Mesenchymal stem cell (in vitro differentiated cells and primary cell): Measurements from ENCODE around the gene NAA60.

ENCODE experiments used
- DNase-seq: peaks from one replicate; pipeline ENCODE4 v3.0.0-alpha.2; 2013
- H2AFZ ChIP-seq: one replicate; pipeline ENCODE4 v1.6.1; 2013; ENCODE audit warnings: low read depth, mild to moderate bottlenecking, control low read depth, inconsistent platforms, low read length, moderate library complexity
- H2AK5ac ChIP-seq: 2 replicates; pipeline ENCODE4 v1.6.1; 2013; ENCODE audit warnings: low read length, moderate library complexity, mild to moderate bottlenecking, inconsistent platforms; ENCODE audit not compliant: severe bottlenecking
- H2BK120ac ChIP-seq: one replicate; pipeline ENCODE4 v1.6.1; 2013; ENCODE audit warnings: low read depth, mild to moderate bottlenecking, inconsistent platforms, low read length, moderate library complexity
- H2BK12ac ChIP-seq, 2 experiments: one replicate each; pipeline ENCODE4 v1.6.1; 2013; ENCODE audit warnings: inconsistent platforms in 2 of 2, low read length in 2 of 2, mild to moderate bottlenecking in 2 of 2, moderate library complexity in 2 of 2, control low read depth in 1 of 2
- H2BK15ac ChIP-seq: one replicate; pipeline ENCODE4 v1.6.1; 2013; ENCODE audit warnings: mild to moderate bottlenecking, low read depth, inconsistent platforms; ENCODE audit not compliant: poor library complexity, severe bottlenecking
- H2BK5ac ChIP-seq: 2 replicates; pipeline ENCODE4 v1.6.1; 2013; ENCODE audit warnings: low read depth, mild to moderate bottlenecking, low read length, control low read depth, inconsistent platforms; ENCODE audit not compliant: poor library complexity, severe bottlenecking
- H3K14ac ChIP-seq, 2 experiments: one replicate each; pipeline ENCODE4 v1.6.1; 2013; ENCODE audit warnings: inconsistent platforms in 2 of 2, low read length in 2 of 2, control low read depth in 1 of 2, mild to moderate bottlenecking in 1 of 2, moderate library complexity in 1 of 2
- H3K18ac ChIP-seq, 2 experiments: one replicate each; pipeline ENCODE4 v1.6.1; 2013; ENCODE audit warnings: inconsistent platforms in 2 of 2, low read length in 2 of 2, control low read depth in 1 of 2, low read depth in 1 of 2, mild to moderate bottlenecking in 1 of 2
- H3K23ac ChIP-seq, 2 experiments: one replicate each; pipeline ENCODE4 v1.6.1; 2013; ENCODE audit warnings: inconsistent platforms in 2 of 2, low read length in 2 of 2, mild to moderate bottlenecking in 2 of 2, moderate library complexity in 2 of 2, control low read depth in 1 of 2
- H3K27ac ChIP-seq: 2 replicates; pipeline ENCODE4 v1.5.1; 2013; ENCODE audit warnings: mild to moderate bottlenecking, moderate library complexity, low read length, control low read depth, inconsistent platforms; ENCODE audit not compliant: poor library complexity, severe bottlenecking
- H3K27me3 ChIP-seq, 2 experiments: 2 replicates each; pipeline versions ENCODE4 v1.6.1 to v1.7.0; 2013; ENCODE audit warnings: low read length in 2 of 2, mild to moderate bottlenecking in 2 of 2, moderate library complexity in 2 of 2, control low read depth in 1 of 2, inconsistent platforms in 1 of 2; ENCODE audit not compliant: control insufficient read depth in 1 of 2, insufficient read depth in 1 of 2
- H3K36me3 ChIP-seq, 2 experiments: 2 replicates each; pipeline versions ENCODE4 v1.6.1 to v1.7.0; 2013; ENCODE audit warnings: low read length in 2 of 2, control low read depth in 1 of 2, inconsistent platforms in 1 of 2, low read depth in 1 of 2, mild to moderate bottlenecking in 1 of 2; ENCODE audit not compliant: insufficient read depth in 2 of 2, control insufficient read depth in 1 of 2
- H3K4ac ChIP-seq, 2 experiments: one replicate each; pipeline ENCODE4 v1.6.1; 2013; ENCODE audit warnings: inconsistent platforms in 2 of 2, low read length in 2 of 2, mild to moderate bottlenecking in 2 of 2, moderate library complexity in 2 of 2, control low read depth in 1 of 2, low read depth in 1 of 2
- H3K4me1 ChIP-seq: 2 replicates; pipeline ENCODE4 v1.6.1; 2013; ENCODE audit warnings: low read depth, low read length, control low read depth; ENCODE audit not compliant: control insufficient read depth, insufficient read depth
- H3K4me2 ChIP-seq: 2 replicates; pipeline ENCODE4 v1.6.1; 2013; ENCODE audit warnings: low read length, mild to moderate bottlenecking, inconsistent platforms; ENCODE audit not compliant: poor library complexity, severe bottlenecking
- H3K4me3 ChIP-seq, 2 experiments: 2 replicates each; pipeline versions ENCODE4 v1.5.1 to v1.7.0; 2013; ENCODE audit warnings: low read length in 2 of 2, mild to moderate bottlenecking in 2 of 2, control low read depth in 1 of 2, low read depth in 1 of 2; ENCODE audit not compliant: insufficient read depth in 1 of 2
- H3K79me1 ChIP-seq: replicated peaks from 2 replicates; pipeline ENCODE4 v1.6.1; 2013; ENCODE audit warnings: mild to moderate bottlenecking, control low read depth, low read length, inconsistent platforms; ENCODE audit not compliant: poor library complexity, severe bottlenecking
- H3K9ac ChIP-seq: 2 replicates; pipeline ENCODE4 v1.7.0; 2013; ENCODE audit warnings: mild to moderate bottlenecking, low read length, moderate library complexity
- H3K9me3 ChIP-seq: 2 replicates; pipeline ENCODE4 v1.7.0; 2013; ENCODE audit warnings: mild to moderate bottlenecking, low read length; ENCODE audit not compliant: control insufficient read depth
- H4K8ac ChIP-seq: one replicate; pipeline ENCODE4 v1.6.1; 2013; ENCODE audit warnings: inconsistent platforms, mild to moderate bottlenecking, low read length, moderate library complexity
- H4K91ac ChIP-seq: one replicate; pipeline ENCODE4 v1.6.1; 2013; ENCODE audit warnings: mild to moderate bottlenecking, low read length, inconsistent platforms
- WGBS: methylation state at CpG from one replicate; pipeline ENCODE4 v1.1.7; 2013; ENCODE audit warnings: mixed read lengths; 5-methylcytosine and 5-hydroxymethylcytosine counted together

The NAA60 gene

GRCh38 chr16:3434373-3434772 is 9.1 kb upstream of the NAA60 start:
- H4K91ac ChIP-seq = no peak overlapping the region
- no peak overlapping the region for H3K9ac ChIP-seq
- peaks cover 17% of the 10 kb centered on the region for H3K9me3 ChIP-seq
- H3K4me1 ChIP-seq = no peaks in the 10 kb centered on the region
- H3K23ac ChIP-seq = no peak overlapping the region
- H3K4me2 ChIP-seq = no peak overlapping the region
- H3K79me1 ChIP-seq = peaks cover 11% of the 10 kb centered on the region
- no peak overlapping the region for H3K18ac ChIP-seq
- H3K36me3 ChIP-seq = peaks cover 16 to 50% of the 10 kb centered on the region in 2 experiments
- H2BK15ac ChIP-seq = no peak overlapping the region
- no peak overlapping the region for H2BK5ac ChIP-seq
- H3K4ac ChIP-seq = no peak overlapping the region
- H3K27me3 ChIP-seq = no peaks in the 10 kb centered on the region
- H2AK5ac ChIP-seq = no peak overlapping the region
- no peak overlapping the region for H2BK120ac ChIP-seq
- no peak overlapping the region for H3K4me3 ChIP-seq
- H2AFZ ChIP-seq = no peak overlapping the region
- H3K14ac ChIP-seq = no peak overlapping the region
- H2BK12ac ChIP-seq = no peak overlapping the region
- H3K27ac ChIP-seq = no peak overlapping the region
- H4K8ac ChIP-seq = no peak overlapping the region
- no peak for DNase-seq

- Histone ChIP-seq H2AK5ac (no peak overlapping the region), H3K36me3 (peaks cover 9 to 38% of the 10 kb centered on the region in 2 experiments), H3K4me1 (peaks cover 1% of the 10 kb centered on the region), H3K79me1 (peaks cover 5% of the 10 kb centered on the region), H3K9ac (no peak overlapping the region), H2BK5ac (no peak overlapping the region), H2BK120ac (no peak overlapping the region), H3K23ac (no peak overlapping the region), H4K91ac (no peak overlapping the region), H2AFZ (no peak overlapping the region), H3K4ac (no peak overlapping the region), H3K27ac (no peak overlapping the region), H2BK15ac (no peak overlapping the region), H4K8ac (no peak overlapping the region), H3K14ac (no peak overlapping the region), H3K9me3 (peaks cover 19% of the 10 kb centered on the region), H2BK12ac (no peak overlapping the region), H3K18ac (no peak overlapping the region), H3K4me3 (no peak overlapping the region), H3K27me3 (no peaks in the 10 kb centered on the region), H3K4me2 (no peak overlapping the region)
- WGBS = 95% methylated on average over 3 of the region's 4 CpGs
- no peak for DNase-seq
Observed at GRCh38 chr16:3439637-3440036, 3.8 kb upstream of the NAA60 start.

GRCh38 chr16:3444032-3444388 is 530 bp downstream of the NAA60 start:
- no peaks in the 10 kb centered on the region for H3K27me3 ChIP-seq
- no peak overlapping the region for H3K14ac ChIP-seq
- H2AFZ ChIP-seq = no peak overlapping the region
- H3K4me2 ChIP-seq = no peak overlapping the region
- peak; percentile 88 for DNase-seq
- H4K8ac ChIP-seq = no peak overlapping the region
- H2BK5ac ChIP-seq = no peak overlapping the region
- no peak overlapping the region for H3K23ac ChIP-seq
- peak overlapping the region in 1 of 2 experiments; percentile 25 for H3K18ac ChIP-seq
- peak overlapping the region; percentile 36 for H3K27ac ChIP-seq
- H3K79me1 ChIP-seq = peaks cover 5% of the 10 kb centered on the region
- 30% methylated on average over 5 of the region's 10 CpGs for WGBS
- H2BK120ac ChIP-seq = no peak overlapping the region
- H3K4me1 ChIP-seq = peaks cover 1% of the 10 kb centered on the region
- H3K9ac ChIP-seq = peak overlapping the region; percentile 100
- H2BK12ac ChIP-seq = no peak overlapping the region
- H4K91ac ChIP-seq = no peak overlapping the region
- H2BK15ac ChIP-seq = no peak overlapping the region
- peak overlapping the region in 1 of 2 experiments; percentile 19 for H3K4ac ChIP-seq
- no peak overlapping the region for H2AK5ac ChIP-seq
- H3K36me3 ChIP-seq = peaks cover 11 to 35% of the 10 kb centered on the region in 2 experiments
- H3K4me3 ChIP-seq = peak overlapping the region; percentile 53 to 96
- H3K9me3 ChIP-seq = peaks cover 12% of the 10 kb centered on the region

- peaks cover 11% of the 10 kb centered on the region for H3K4me1 ChIP-seq
- no peaks in the 10 kb centered on the region for H3K27me3 ChIP-seq
- no peak overlapping the region for H2AFZ ChIP-seq
- H3K4me3 ChIP-seq = no peak overlapping the region
- no peaks in the 10 kb centered on the region for H3K9me3 ChIP-seq
- H2BK120ac ChIP-seq = no peak overlapping the region
- H3K27ac ChIP-seq = peak overlapping the region; percentile 31
- H4K91ac ChIP-seq = no peak overlapping the region
- DNase-seq = no peak
- no peak overlapping the region for H3K14ac ChIP-seq
- peaks cover 2 to 14% of the 10 kb centered on the region in 2 experiments for H3K36me3 ChIP-seq
- no peak overlapping the region for H3K4me2 ChIP-seq
- no peak overlapping the region for H2BK15ac ChIP-seq
- H3K79me1 ChIP-seq = peaks cover 3% of the 10 kb centered on the region
- no peak overlapping the region for H2AK5ac ChIP-seq
- no peak overlapping the region for H3K18ac ChIP-seq
- no peak overlapping the region for H4K8ac ChIP-seq
- no peak overlapping the region for H2BK12ac ChIP-seq
- H3K9ac ChIP-seq = no peak overlapping the region
- no peak overlapping the region for H3K23ac ChIP-seq
- WGBS = 94% methylated on average over 5 of the region's 5 CpGs
- no peak overlapping the region for H2BK5ac ChIP-seq
- H3K4ac ChIP-seq = no peak overlapping the region
Observed at GRCh38 chr16:3454093-3454492, 10.6 kb downstream of the NAA60 start.
